HCT116 (cell line): ENCODE results near the gene C15orf39. TPM values are rescaled to one million over a fixed set of nuclear protein-coding genes. Genes with fewer than 3 reads are reported as not detected.

Experiments
- ATAC-seq: fragments of 200-7000 bp; cut with Tn5 transposase; 2 replicates; pipeline ENCODE4 v1.9.1; 2020; ENCODE audit warnings: mild to moderate bottlenecking, moderate library complexity
- BruUV-seq: library from RNA; stranded (reverse); fragments of 400-500 nt; replicated peaks from 2 replicates; lab custom pipeline; 2021; lab: Mats Ljungman, UMichigan
- CTCF ChIA-PET: fragments of 300-600 bp; sonication (Branson Sonifier 250); formaldehyde crosslinking; loops from one replicate; lab custom pipeline; 2021; ENCODE audit warnings: antibody characterized with exemption; lab: Charles Lee
- POLR2A ChIA-PET: fragments of 300-600, 350-600 bp; sonication (Branson Sonifier 250); formaldehyde crosslinking; loops from one replicate; lab custom pipeline; 2021; ENCODE audit warnings: antibody characterized with exemption; lab: Charles Lee
- RAD21 ChIA-PET, 2 experiments: fragments of 300-600 bp; sonication (Branson Sonifier 250); formaldehyde crosslinking; loops; one replicate each; lab custom pipeline; 2023; ENCODE audit warnings: low total read pairs in 2 of 2; ENCODE audit not compliant: uncharacterized antibody in 2 of 2, unreplicated experiment in 2 of 2, low non-redundant PET in 1 of 2; lab: Charles Lee
- DNase-seq: peaks from one replicate; pipeline ENCODE4 v3.0.0-alpha.2; 2010; ENCODE audit warnings: low read depth, low spot score
- H2AFZ ChIP-seq: fragments of 200-600 bp; shearing (Covaris generic), sonication (generic); 2 replicates; pipeline ENCODE4 v1.6.1; 2017; ENCODE audit warnings: low read depth, mixed run types, mixed read lengths, antibody characterized with exemption, low read length; ENCODE audit not compliant: poor library complexity, severe bottlenecking
- H3K27ac ChIP-seq: 2 replicates; pipeline ENCODE4 v1.5.1; 2012; ENCODE audit warnings: low read depth, low read length
- H3K27me3 ChIP-seq: fragments of 200-600 bp; sonication (generic); 2 replicates; pipeline ENCODE4 v1.6.1; 2016; ENCODE audit warnings: mixed run types, low read length, mixed read lengths; ENCODE audit not compliant: insufficient read depth
- H3K36me3 ChIP-seq, 2 experiments: fragments of 200-500 bp in 1 of 2; fragments of 200-600 bp in 1 of 2; sonication (Bioruptor generic) in 1 of 2; sonication (generic) in 1 of 2; 2 replicates each; pipeline versions ENCODE4 v1.5.1 to v1.6.1; 2014 to 2016; ENCODE audit warnings: low read length in 2 of 2, inconsistent platforms in 1 of 2, mixed read lengths in 1 of 2, mixed run types in 1 of 2; ENCODE audit not compliant: insufficient read depth in 2 of 2, control insufficient read depth in 1 of 2
- H3K4me1 ChIP-seq, 2 experiments: fragments of 200-600 bp in 1 of 2; sonication (generic) in 1 of 2; 2 replicates each; pipeline versions ENCODE4 v1.5.1 to v1.6.1; 2012 to 2017; ENCODE audit warnings: low read length in 2 of 2, inconsistent platforms in 1 of 2, mild to moderate bottlenecking in 1 of 2, mixed read lengths in 1 of 2, mixed run types in 1 of 2, moderate library complexity in 1 of 2; ENCODE audit not compliant: insufficient read depth in 2 of 2, control insufficient read depth in 1 of 2
- H3K4me2 ChIP-seq: fragments of 200-600 bp; sonication (generic); 2 replicates; pipeline ENCODE4 v1.6.1; 2017; ENCODE audit warnings: mixed run types, low read length, mixed read lengths
- H3K4me3 ChIP-seq, 2 experiments: fragments of 200-600 bp in 1 of 2; sonication (generic) in 1 of 2; replicated peaks in 1 of 2; 2 replicates each; pipeline ENCODE4 v1.5.1; 2011 to 2016; ENCODE audit warnings: low read length in 2 of 2, control low read depth in 1 of 2, low read depth in 1 of 2, mild to moderate bottlenecking in 1 of 2, mixed read lengths in 1 of 2, mixed run types in 1 of 2
- H3K79me2 ChIP-seq: fragments of 200-600 bp; sonication (generic); 2 replicates; pipeline ENCODE4 v1.6.1; 2017; ENCODE audit warnings: mild to moderate bottlenecking, mixed run types, low read length, moderate library complexity, mixed read lengths; ENCODE audit not compliant: insufficient read depth
- H3K9ac ChIP-seq: fragments of 200-600 bp; sonication (generic); 2 replicates; pipeline ENCODE4 v1.6.1; 2016; ENCODE audit warnings: low read length, mixed read lengths
- H3K9me2 ChIP-seq: fragments of 200-600 bp; sonication (generic), shearing (Covaris generic); 2 replicates; pipeline ENCODE4 v1.6.1; 2017; ENCODE audit warnings: mixed run types, mild to moderate bottlenecking, moderate library complexity; ENCODE audit not compliant: insufficient read depth
- H3K9me3 ChIP-seq, 2 experiments: fragments of 200-500 bp in 1 of 2; fragments of 200-600 bp in 1 of 2; sonication (Bioruptor generic) in 1 of 2; sonication (generic) in 1 of 2; 2 replicates each; pipeline ENCODE4 v1.6.1; 2014 to 2017; ENCODE audit warnings: low read length in 2 of 2, mixed read lengths in 2 of 2, inconsistent platforms in 1 of 2, low read depth in 1 of 2, mild to moderate bottlenecking in 1 of 2, mixed run types in 1 of 2, moderate library complexity in 1 of 2; ENCODE audit not compliant: control insufficient read depth in 1 of 2, insufficient read depth in 1 of 2
- H4K20me1 ChIP-seq: fragments of 200-600 bp; sonication (generic), shearing (Covaris generic); 2 replicates; pipeline ENCODE4 v1.6.1; 2017; ENCODE audit warnings: mixed run types, mild to moderate bottlenecking, moderate library complexity; ENCODE audit not compliant: insufficient read depth
- CEBPB ChIP-seq: IDR thresholded peaks from 2 replicates; pipeline ENCODE4 v1.6.1; 2012; ENCODE audit warnings: low read depth
- EGR1 ChIP-seq: IDR thresholded peaks from 2 replicates; pipeline ENCODE4 v1.6.1; 2012; ENCODE audit warnings: low read depth
- ELF1 ChIP-seq: IDR thresholded peaks from 2 replicates; pipeline ENCODE4 v1.6.1; 2012; ENCODE audit warnings: low read depth, borderline replicate concordance
- EZH2 ChIP-seq: fragments of 200-600 bp; sonication (generic); IDR thresholded peaks from 2 replicates; pipeline ENCODE4 v1.6.1; 2017; ENCODE audit warnings: antibody characterized with exemption, mixed run types
- RAD21 ChIP-seq: IDR thresholded peaks from 2 replicates; pipeline ENCODE4 v1.6.1; 2012; ENCODE audit warnings: low read depth, mild to moderate bottlenecking
- intact Hi-C: fragments of 100-400 bp; cut with micrococcal nuclease; formaldehyde crosslinking; loops from 2 replicates; pipeline ENCODE4 v1.10.0; 2022
- total RNA-seq: library from RNA; stranded (reverse); gene quantifications from one replicate; pipeline ENCODE4 v1.2.1, GENCODE V29; 2021; ENCODE audit not compliant: unreplicated experiment
- TF ChIP-seq, protein P1 (sequence below): IDR thresholded peaks from 2 replicates; pipeline ENCODE4 v1.6.1; 2011; ENCODE audit warnings: mild to moderate bottlenecking, low read length, moderate library complexity; ENCODE audit not compliant: insufficient replicate concordance; ENCODE audit errors: extremely low read depth
- TF ChIP-seq, protein P2 (sequence below): IDR thresholded peaks from 2 replicates; pipeline ENCODE4 v1.6.1; 2012

C15orf39 gene
- total RNA-seq, 1 experiment from 2014 or later, result 29.3 TPM

DNA sequence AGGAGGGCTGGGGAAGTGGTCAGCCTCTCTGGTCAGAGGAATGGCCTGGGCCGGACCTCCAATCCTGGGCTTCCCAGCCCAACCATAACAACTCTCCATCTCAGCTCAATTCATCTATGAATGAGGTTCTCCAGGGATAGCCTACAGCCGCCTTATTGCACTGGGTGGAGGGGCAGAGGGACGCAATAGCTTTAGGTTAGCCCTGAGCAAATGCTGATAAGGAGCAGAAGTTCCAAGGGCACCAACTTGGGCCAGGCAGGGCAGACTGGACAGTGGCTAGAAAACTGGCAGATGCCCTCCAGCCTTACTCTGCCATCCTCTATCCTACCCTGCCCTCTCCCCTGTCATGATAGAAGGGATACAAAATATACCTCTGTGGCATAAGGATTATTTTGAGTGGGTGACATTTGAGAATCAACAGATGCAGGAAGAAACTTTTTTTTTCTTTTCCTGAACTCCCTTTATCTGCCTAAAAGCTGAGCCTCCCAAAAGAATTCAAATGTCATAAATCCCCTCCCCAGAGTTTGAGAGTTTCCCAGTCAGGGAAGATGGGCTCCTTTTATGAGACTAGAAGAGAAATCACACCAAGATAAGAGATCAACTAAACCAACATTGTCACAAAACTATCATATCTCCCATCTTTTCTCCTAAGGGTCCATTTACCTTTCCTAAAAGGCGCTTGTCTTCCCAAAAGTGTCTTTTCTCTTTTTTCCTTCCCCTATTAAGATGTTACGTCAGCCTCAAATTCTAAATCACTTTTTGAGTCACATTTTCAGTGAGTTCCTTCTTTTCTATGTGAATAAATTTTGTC lies 40.4 kb upstream of the C15orf39 start:
- H3K4me2 ChIP-seq, result no peak overlapping the region
- TF ChIP-seq, protein P1, sequence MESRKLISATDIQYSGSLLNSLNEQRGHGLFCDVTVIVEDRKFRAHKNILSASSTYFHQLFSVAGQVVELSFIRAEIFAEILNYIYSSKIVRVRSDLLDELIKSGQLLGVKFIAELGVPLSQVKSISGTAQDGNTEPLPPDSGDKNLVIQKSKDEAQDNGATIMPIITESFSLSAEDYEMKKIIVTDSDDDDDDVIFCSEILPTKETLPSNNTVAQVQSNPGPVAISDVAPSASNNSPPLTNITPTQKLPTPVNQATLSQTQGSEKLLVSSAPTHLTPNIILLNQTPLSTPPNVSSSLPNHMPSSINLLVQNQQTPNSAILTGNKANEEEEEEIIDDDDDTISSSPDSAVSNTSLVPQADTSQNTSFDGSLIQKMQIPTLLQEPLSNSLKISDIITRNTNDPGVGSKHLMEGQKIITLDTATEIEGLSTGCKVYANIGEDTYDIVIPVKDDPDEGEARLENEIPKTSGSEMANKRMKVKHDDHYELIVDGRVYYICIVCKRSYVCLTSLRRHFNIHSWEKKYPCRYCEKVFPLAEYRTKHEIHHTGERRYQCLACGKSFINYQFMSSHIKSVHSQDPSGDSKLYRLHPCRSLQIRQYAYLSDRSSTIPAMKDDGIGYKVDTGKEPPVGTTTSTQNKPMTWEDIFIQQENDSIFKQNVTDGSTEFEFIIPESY, result no peak
- no peak for TF ChIP-seq CEBPB
- TF ChIP-seq, all 23 proteins: peak for 0
- DNase-seq, result no peak
- H3K9ac ChIP-seq, result no peak overlapping the region
- H3K36me3 ChIP-seq, result no peaks in the 10 kb centered on the region
- ChIA-PET CTCF (no interaction called here), RAD21 (no interaction called here), POLR2A (no interaction called here)
- H3K79me2 ChIP-seq, result no peaks in the 10 kb centered on the region
- H3K27ac ChIP-seq, result no peak overlapping the region
- intact Hi-C loops, result no loop called here
- H3K9me3 ChIP-seq, result no peaks in the 10 kb centered on the region
- no peaks in the 10 kb centered on the region for H3K27me3 ChIP-seq
- H3K4me1 ChIP-seq, result peaks cover 4 to 11% of the 10 kb centered on the region in 2 experiments; a peak in 3 of 4 replicates
- no peak overlapping the region for H3K4me3 ChIP-seq
- no peaks in the 10 kb centered on the region for H4K20me1 ChIP-seq
- H2AFZ ChIP-seq, result no peak overlapping the region
- BruUV-seq, result no TSS peak
- ATAC-seq, result no peak
- no peaks in the 10 kb centered on the region for H3K9me2 ChIP-seq

DNA sequence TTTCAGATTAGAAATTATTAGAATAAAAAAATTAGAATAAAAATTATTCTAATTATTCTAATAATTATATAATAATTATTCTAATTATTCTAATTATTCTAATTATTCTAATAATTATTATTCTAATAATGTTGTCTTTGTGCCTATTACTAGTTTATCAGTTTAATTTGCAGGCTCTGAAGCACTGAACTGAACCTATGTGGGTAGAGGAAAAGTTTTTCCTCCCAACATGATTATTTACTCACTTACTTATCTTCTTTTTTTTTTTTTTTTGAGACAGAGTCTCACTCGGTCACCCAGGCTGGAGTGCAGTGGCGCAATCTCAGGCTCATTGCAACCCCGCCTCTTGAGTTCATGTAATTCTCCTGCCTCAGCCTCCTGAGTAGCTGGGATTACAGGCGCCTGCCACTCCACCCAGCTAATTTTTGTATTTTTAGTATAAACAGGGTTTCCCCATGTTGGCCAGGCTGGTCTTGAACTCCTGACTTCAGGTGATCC lies 39.7 kb upstream of the C15orf39 start:
- TF ChIP-seq RAD21 (no peak), EGR1 (no peak), EZH2 (no peak), ELF1 (no peak)
- TF ChIP-seq, protein P2, sequence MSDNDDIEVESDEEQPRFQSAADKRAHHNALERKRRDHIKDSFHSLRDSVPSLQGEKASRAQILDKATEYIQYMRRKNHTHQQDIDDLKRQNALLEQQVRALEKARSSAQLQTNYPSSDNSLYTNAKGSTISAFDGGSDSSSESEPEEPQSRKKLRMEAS, result no peak
- RAD21 ChIA-PET, result no interaction called here
- H4K20me1 ChIP-seq, result no peaks in the 10 kb centered on the region
- H3K4me1 ChIP-seq, result peaks cover under 1 to 5% of the 10 kb centered on the region in 2 experiments; a peak in 2 of 4 replicates
- CTCF ChIA-PET, result no interaction called here
- intact Hi-C loops, result no loop called here
- POLR2A ChIA-PET, result no interaction called here
- H3K9me3 ChIP-seq, result no peaks in the 10 kb centered on the region
- no peak overlapping the region for H3K9ac ChIP-seq
- ATAC-seq (no peak), DNase-seq (no peak)
- H3K27me3 ChIP-seq, result no peaks in the 10 kb centered on the region
- no peak overlapping the region for H2AFZ ChIP-seq
- no TSS peak for BruUV-seq
- no peak overlapping the region for H3K4me3 ChIP-seq
- no peaks in the 10 kb centered on the region for H3K36me3 ChIP-seq
- no peak overlapping the region for H3K4me2 ChIP-seq
- no peak overlapping the region for H3K27ac ChIP-seq
- no peaks in the 10 kb centered on the region for H3K9me2 ChIP-seq
- H3K79me2 ChIP-seq, result no peaks in the 10 kb centered on the region
